HEK293T (cell line): ENCODE data around the gene FERD3L.
A peak's percentile ranks its signal among the peaks of the same experiment; 100 is the strongest.

Source experiments
- CTCF ChIA-PET: fragments of 350-600 bp; formaldehyde crosslinking; extraction: SDS; loops from one replicate; lab custom pipeline; 2021; ENCODE audit warnings: antibody characterized with exemption, inconsistent platforms; lab: Yijun Ruan, JAX
- POLR2A ChIA-PET: fragments of 350-600 bp; formaldehyde crosslinking; extraction: SDS; loops from one replicate; lab custom pipeline; 2020; ENCODE audit warnings: antibody characterized with exemption, inconsistent platforms; lab: Yijun Ruan, JAX
- DNase-seq: peaks from one replicate; pipeline ENCODE4 v3.0.0; 2012; ENCODE audit warnings: mixed read lengths; ENCODE audit errors: extremely low spot score
- ARNT ChIP-seq: fragments of 450-650 bp; IDR thresholded peaks from 2 replicates; pipeline ENCODE4 v1.6.1; 2017; ENCODE audit warnings: mild to moderate bottlenecking
- BHLHE40 ChIP-seq: fragments of 450-650 bp; IDR thresholded peaks from 2 replicates; pipeline ENCODE4 v1.6.1; 2016; ENCODE audit warnings: mild to moderate bottlenecking, moderate library complexity, borderline replicate concordance
- CTBP1 ChIP-seq: fragments of 450-650 bp; IDR thresholded peaks from 2 replicates; pipeline ENCODE4 v1.6.1; 2016; ENCODE audit warnings: borderline replicate concordance
- ELF4 ChIP-seq: fragments of 450-650 bp; IDR thresholded peaks from 2 replicates; pipeline ENCODE4 v1.6.1; 2017; ENCODE audit warnings: antibody characterized with exemption
- FOXA1 ChIP-seq: fragments of 450-650 bp; IDR thresholded peaks from 2 replicates; pipeline ENCODE4 v1.6.1; 2016; ENCODE audit warnings: mild to moderate bottlenecking
- FOXK2 ChIP-seq: fragments of 450-650 bp; IDR thresholded peaks from 2 replicates; pipeline ENCODE4 v1.6.1; 2016; ENCODE audit warnings: mild to moderate bottlenecking
- FOXM1 ChIP-seq: fragments of 450-650 bp; IDR thresholded peaks from 2 replicates; pipeline ENCODE4 v1.6.1; 2017; ENCODE audit warnings: mild to moderate bottlenecking, borderline replicate concordance
- HDGF ChIP-seq: fragments of 450-650 bp; IDR thresholded peaks from 2 replicates; pipeline ENCODE4 v1.6.1; 2017; ENCODE audit warnings: antibody characterized with exemption, borderline replicate concordance
- L3MBTL2 ChIP-seq: fragments of 450-650 bp; conservative IDR thresholded peaks from 2 replicates; pipeline ENCODE4 v1.6.1; 2016; ENCODE audit warnings: mild to moderate bottlenecking
- LEF1 ChIP-seq: fragments of 450-650 bp; IDR thresholded peaks from 2 replicates; pipeline ENCODE4 v1.6.1; 2017; ENCODE audit warnings: mild to moderate bottlenecking, borderline replicate concordance
- NFRKB ChIP-seq: fragments of 450-650 bp; IDR thresholded peaks from 2 replicates; pipeline ENCODE4 v1.6.1; 2016; ENCODE audit warnings: mild to moderate bottlenecking, moderate library complexity
- PKNOX1 ChIP-seq: fragments of 450-650 bp; IDR thresholded peaks from 2 replicates; pipeline ENCODE4 v1.6.1; 2016
- SP1 ChIP-seq: fragments of 450-650 bp; IDR thresholded peaks from 2 replicates; pipeline ENCODE4 v1.6.1; 2017
- SUZ12 ChIP-seq: fragments of 450-650 bp; IDR thresholded peaks from 2 replicates; pipeline ENCODE4 v1.6.1; 2016; ENCODE audit warnings: mild to moderate bottlenecking
- TARDBP ChIP-seq: fragments of 450-650 bp; IDR thresholded peaks from 2 replicates; pipeline ENCODE4 v1.6.1; 2016
- ZNF384 ChIP-seq: fragments of 450-650 bp; IDR thresholded peaks from 2 replicates; pipeline ENCODE4 v1.6.1; 2016

FERD3L gene

DNA sequence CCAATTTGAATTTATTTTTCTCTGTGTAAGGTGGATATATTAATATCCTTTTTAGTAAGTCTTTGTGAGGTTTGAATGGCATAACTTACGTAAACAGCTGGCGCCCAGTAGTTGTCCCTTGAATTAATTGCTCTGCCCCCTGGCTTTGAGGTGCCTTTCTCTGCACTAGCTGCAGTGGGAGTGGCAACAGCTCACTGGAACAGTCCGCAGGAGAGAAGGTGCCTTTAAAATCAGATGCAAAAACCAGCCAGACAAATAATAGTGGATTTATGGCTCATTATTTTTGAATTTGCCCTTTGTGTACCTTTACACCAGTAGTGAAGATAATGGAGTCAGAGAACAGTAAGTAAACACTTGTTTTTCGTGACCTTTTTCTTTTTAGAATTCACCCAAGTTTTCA is 11.8 kb downstream of the FERD3L start:
- ChIA-PET POLR2A (no interaction called here), CTCF (no interaction called here)
- TF ChIP-seq HDGF (no peak), FOXK2 (no peak), TARDBP (no peak), ARNT (no peak), BHLHE40 (no peak), ELF4 (no peak), PKNOX1 (no peak), FOXM1 (no peak), SUZ12 (no peak), ZNF384 (no peak), LEF1 (no peak), L3MBTL2 (no peak)
- DNase-seq, result no peak

DNA sequence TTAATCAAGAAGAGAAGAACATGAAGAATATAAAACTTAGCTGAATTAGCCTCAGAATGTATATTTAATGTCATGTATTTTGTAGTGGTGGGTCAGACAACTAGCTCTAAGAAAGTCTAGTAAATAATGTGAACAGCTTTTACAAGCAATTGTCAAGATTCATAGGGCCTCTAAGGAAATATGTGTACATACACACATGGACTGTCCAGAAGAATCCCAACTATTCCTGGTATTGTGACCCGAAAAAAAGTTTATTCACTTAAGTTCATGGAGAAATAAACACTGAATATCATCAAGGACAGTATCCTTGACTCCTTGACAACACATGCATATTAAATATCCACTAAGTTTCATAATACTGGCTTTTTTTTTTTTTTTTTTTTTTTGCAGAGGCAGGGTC is 16.4 kb downstream of the FERD3L start:
- no peak for TF ChIP-seq FOXK2
- TF ChIP-seq FOXA1, result no peak
- TF ChIP-seq ELF4, result no peak
- TF ChIP-seq SUZ12, result no peak
- TF ChIP-seq NFRKB, result no peak
- no peak for TF ChIP-seq SP1
- no peak for TF ChIP-seq LEF1
- no peak for TF ChIP-seq FOXM1
- TF ChIP-seq L3MBTL2, result no peak
- TF ChIP-seq PKNOX1, result no peak
- TF ChIP-seq BHLHE40, result no peak
- no peak for DNase-seq
- ChIA-PET POLR2A (no interaction called here), CTCF (no interaction called here)

DNA sequence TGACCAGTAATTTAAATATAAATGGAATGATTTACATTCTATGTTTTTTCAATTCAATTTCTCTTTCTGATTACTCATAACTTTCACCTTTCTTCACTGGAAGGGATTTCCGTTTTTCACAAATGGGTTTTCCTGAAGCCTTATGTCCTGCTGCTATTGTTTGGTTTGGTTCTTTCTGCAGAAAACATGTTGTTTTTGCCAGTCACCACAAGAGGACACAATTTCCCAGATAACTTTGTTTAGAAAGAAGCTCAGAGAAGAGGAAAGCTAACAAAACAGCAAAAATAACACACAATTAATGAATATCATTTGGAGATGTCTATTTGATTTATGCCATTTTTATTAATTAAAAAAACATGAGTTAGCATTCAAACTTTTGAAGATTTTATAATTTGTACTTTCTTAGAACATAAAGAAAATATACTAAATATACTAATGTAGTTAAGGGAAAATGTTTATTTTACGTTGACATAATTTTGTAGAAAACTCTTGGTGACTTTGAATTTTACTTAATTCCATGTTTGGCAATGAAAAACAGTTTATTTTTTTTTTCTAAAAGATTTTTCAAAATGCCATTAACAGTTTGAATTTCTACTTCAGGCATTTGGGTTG is 23.1 kb downstream of the FERD3L start:
- CTCF ChIA-PET, result interaction anchor here (0.6 to 1.4 kb wide), 3 partner anchors 106 to 543 kb away, joined by 3 to 9 read pairs (median 5); no protein-coding TSS in a partner anchor
- peak; percentile 27 for DNase-seq

DNA sequence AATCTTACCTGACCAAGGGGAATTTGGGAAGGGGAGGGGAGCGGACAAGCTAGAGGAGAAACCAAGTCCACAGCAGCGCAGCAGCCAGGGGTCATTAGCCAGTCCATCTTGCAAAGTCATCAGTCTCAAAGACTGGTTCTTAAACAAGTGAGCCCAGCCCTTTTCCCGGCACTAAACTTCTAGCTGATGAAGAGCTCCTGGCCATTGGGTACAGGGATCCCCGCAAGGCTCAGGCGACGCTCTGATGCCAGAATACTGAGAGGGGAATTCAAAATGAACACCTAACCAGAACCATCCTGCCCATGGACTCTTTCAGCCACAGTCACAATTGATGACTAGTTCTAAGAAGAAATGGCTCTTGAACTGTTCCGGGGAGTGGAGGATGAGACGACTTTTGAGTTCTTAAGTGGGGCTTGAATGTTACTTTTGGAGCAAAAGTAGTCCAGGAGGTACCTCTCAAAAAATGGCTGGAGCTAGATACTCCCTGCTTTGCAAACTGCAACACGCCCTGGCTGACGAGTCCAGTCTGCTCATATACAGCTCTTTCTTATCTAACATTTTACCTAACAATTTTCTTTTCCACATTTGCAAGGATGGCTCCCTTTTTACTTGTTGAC is 25.2 kb downstream of the FERD3L start:
- ChIA-PET CTCF (interaction anchor here (0.7 to 1.7 kb wide), 3 partner anchors 323 to 547 kb away, joined by 3 read pairs; no protein-coding TSS in a partner anchor), POLR2A (interaction anchor here (0.7 kb wide), 1 partner anchor 13 kb away, joined by 3 read pairs; no protein-coding TSS in a partner anchor)
- no peak for DNase-seq
- TF ChIP-seq LEF1, result no peak
- TF ChIP-seq FOXM1, result no peak
- TF ChIP-seq FOXK2, result no peak
- no peak for TF ChIP-seq NFRKB
- no peak for TF ChIP-seq CTBP1
- TF ChIP-seq BHLHE40, result no peak
- no peak for TF ChIP-seq SP1
- no peak for TF ChIP-seq ELF4
- TF ChIP-seq TARDBP, result no peak

More for the DNA sequence above, 23.1 kb downstream of the FERD3L start:
- POLR2A ChIA-PET, result interaction anchor here (0.6 kb wide), 1 partner anchor 61 kb away, joined by 3 read pairs; no protein-coding TSS in a partner anchor
- TF ChIP-seq ZNF384, result no peak
- TF ChIP-seq PKNOX1, result peak; percentile 55; the same call in 1 of the 2 replicates

DNA sequence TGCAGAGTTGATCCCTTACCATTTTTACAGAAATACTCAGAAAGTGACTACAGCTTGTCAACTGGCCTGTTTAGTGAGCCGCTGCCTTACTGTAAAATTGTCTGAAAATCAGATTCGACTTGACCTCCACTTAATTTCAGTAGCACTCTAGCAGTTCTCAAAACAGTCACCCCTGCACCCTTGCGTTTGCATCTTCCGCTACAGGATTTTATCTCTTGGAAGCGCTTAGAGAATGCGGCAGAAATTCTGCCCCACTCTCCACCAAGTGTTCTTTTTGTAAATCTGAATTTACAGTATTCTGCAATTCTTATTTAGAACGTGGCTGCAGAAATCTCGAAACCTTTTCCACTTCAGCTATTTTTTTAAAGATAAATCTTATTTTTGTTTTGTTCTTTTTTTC is 25.8 kb downstream of the FERD3L start:
- CTCF ChIA-PET, result interaction anchor here (0.7 to 1.2 kb wide), 2 partner anchors 324 to 529 kb away, joined by 3 read pairs; no protein-coding TSS in a partner anchor
- DNase-seq, result no peak
- TF ChIP-seq ZNF384 (no peak), CTBP1 (no peak), L3MBTL2 (no peak), FOXK2 (no peak), NFRKB (no peak), ARNT (no peak), ELF4 (no peak), TARDBP (no peak), FOXM1 (no peak), FOXA1 (no peak), SP1 (no peak), BHLHE40 (no peak), HDGF (no peak), SUZ12 (no peak), PKNOX1 (no peak), LEF1 (no peak)
- POLR2A ChIA-PET, result no interaction called here
